DOHH2 (cell line): ENCODE measurements around the gene GFI1B.

ENCODE experiments used
- H3F3A ChIP-seq: fragments of 200-600 bp; sonication (generic), shearing (Covaris generic); 2 replicates; pipeline ENCODE4 v1.6.0; 2016; ENCODE audit warnings: antibody characterized with exemption, mild to moderate bottlenecking; ENCODE audit not compliant: control insufficient read depth, insufficient read depth
- H3K27ac ChIP-seq: fragments of 200-600 bp; sonication (generic); 2 replicates; pipeline ENCODE4 v1.5.1; 2014; ENCODE audit warnings: low read depth, mild to moderate bottlenecking, low read length, moderate library complexity
- H3K27me3 ChIP-seq: fragments of 200-600 bp; sonication (generic); 2 replicates; pipeline ENCODE4 v1.6.1; 2014; ENCODE audit warnings: mild to moderate bottlenecking, low read length, mixed read lengths; ENCODE audit not compliant: control insufficient read depth
- H3K36me3 ChIP-seq: fragments of 200-600 bp; sonication (generic); 2 replicates; pipeline ENCODE4 v1.6.1; 2014; ENCODE audit warnings: mild to moderate bottlenecking, low read length, moderate library complexity, mixed read lengths; ENCODE audit not compliant: control insufficient read depth
- H3K4me1 ChIP-seq: fragments of 200-600 bp; sonication (generic); 2 replicates; pipeline ENCODE4 v1.6.1; 2014; ENCODE audit warnings: mild to moderate bottlenecking, low read length, mixed read lengths; ENCODE audit not compliant: control insufficient read depth
- H3K4me2 ChIP-seq: fragments of 200-600 bp; sonication (generic); 2 replicates; pipeline ENCODE4 v1.6.0; 2014; ENCODE audit warnings: mild to moderate bottlenecking, low read length, moderate library complexity
- H3K4me3 ChIP-seq: fragments of 200-600 bp; sonication (generic); 2 replicates; pipeline ENCODE4 v1.5.1; 2014; ENCODE audit warnings: mild to moderate bottlenecking, low read length, mixed read lengths
- H3K79me2 ChIP-seq: fragments of 200-600 bp; sonication (generic); 2 replicates; pipeline ENCODE4 v1.6.1; 2014; ENCODE audit warnings: mild to moderate bottlenecking, low read length, mixed read lengths; ENCODE audit not compliant: control insufficient read depth
- H3K9me2 ChIP-seq: fragments of 200-600 bp; sonication (generic); replicated peaks from 2 replicates; pipeline ENCODE4 v1.6.1; 2014; ENCODE audit warnings: mild to moderate bottlenecking, low read length, mixed read lengths; ENCODE audit not compliant: control insufficient read depth
- H3K9me3 ChIP-seq: fragments of 200-600 bp; sonication (generic); 2 replicates; pipeline ENCODE4 v1.6.1; 2014; ENCODE audit warnings: antibody characterized with exemption, low read length, mixed read lengths; ENCODE audit not compliant: control insufficient read depth, insufficient read depth
- H4K20me1 ChIP-seq: fragments of 200-600 bp; sonication (generic); 2 replicates; pipeline ENCODE4 v1.6.0; 2014; ENCODE audit warnings: low read depth, mild to moderate bottlenecking, antibody characterized with exemption, low read length, moderate library complexity; ENCODE audit not compliant: control insufficient read depth, insufficient read depth
- CTCF ChIP-seq: fragments of 200-600 bp; sonication (generic); IDR thresholded peaks from one replicate; pipeline ENCODE4 v1.5.1; 2014; ENCODE audit warnings: antibody characterized with exemption, mild to moderate bottlenecking, low read depth, low read length; ENCODE audit not compliant: poor library complexity, severe bottlenecking
- EZH2phosphoT487 ChIP-seq: fragments of 200-600 bp; sonication (generic); IDR thresholded peaks from 2 replicates; pipeline ENCODE4 v1.6.1; 2017; ENCODE audit warnings: borderline replicate concordance, mild to moderate bottlenecking, antibody characterized with exemption, low read length, moderate library complexity, mixed read lengths

Gene GFI1B

GRCh38 chr9:132978451-132979131, at the start of gene GFI1B:
Gene GFI1B (plus strand): TSS chr9:132978694. CDS start chr9:132986679, 7,985 bp downstream.
- peaks cover 51% of the 10 kb centered on the region for H3K4me1 ChIP-seq
- peak within 1 kb of the TSS; percentile 64 for H3K4me2 ChIP-seq
- H3K9me2 ChIP-seq: no peaks in the 10 kb centered on the region
- TF ChIP-seq EZH2phosphoT487 (no peak), CTCF (no peak)
- H3K4me3 ChIP-seq: peak within 1 kb of the TSS; percentile 62
- H3K9me3 ChIP-seq: no peaks in the 10 kb centered on the region
- no peaks in the 10 kb centered on the region for H4K20me1 ChIP-seq
- H3K27me3 ChIP-seq: peaks cover 7% of the 10 kb centered on the region; the same call in 1 of the 2 replicates
- peaks cover 7% of the 10 kb centered on the region for H3F3A ChIP-seq
- H3K79me2 ChIP-seq: no peaks in the 10 kb centered on the region
- peak within 1 kb of the TSS; percentile 70 for H3K27ac ChIP-seq
- no peaks in the 10 kb centered on the region for H3K36me3 ChIP-seq

DNA sequence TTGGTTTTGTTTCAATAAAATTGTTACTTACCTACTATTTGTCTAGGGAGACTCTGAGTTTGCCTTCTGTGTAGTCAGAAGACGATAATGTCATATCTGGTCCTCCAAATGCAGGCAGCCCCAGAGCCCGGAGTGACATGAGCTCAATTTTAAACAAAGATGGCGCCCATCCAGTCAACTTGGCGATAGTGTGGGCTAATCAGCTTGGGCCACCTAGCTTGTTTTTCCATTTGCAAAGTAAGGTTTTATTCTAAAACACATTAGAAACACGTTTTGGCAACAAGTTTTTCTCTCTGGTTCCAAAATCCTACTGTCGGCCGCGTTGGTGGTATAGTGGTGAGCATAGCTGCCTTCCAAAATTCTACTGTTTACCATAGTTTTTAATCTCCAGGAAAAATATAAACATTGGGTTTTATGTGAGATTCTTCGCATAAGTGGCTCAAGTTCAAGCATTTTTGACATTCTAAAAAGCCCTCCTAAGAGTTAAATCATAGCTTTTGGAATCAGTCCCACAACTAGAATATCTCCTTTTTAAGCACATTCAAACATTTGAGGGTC, 47.2 kb upstream of the GFI1B start:
- peaks cover 52% of the 10 kb centered on the region for H3K79me2 ChIP-seq
- no peak overlapping the region for H3K4me2 ChIP-seq
- H3K27ac ChIP-seq: no peak overlapping the region
- no peak for TF ChIP-seq CTCF
- no peak for TF ChIP-seq EZH2phosphoT487
- no peaks in the 10 kb centered on the region for H3K9me3 ChIP-seq
- H3K9me2 ChIP-seq: no peaks in the 10 kb centered on the region
- H3F3A ChIP-seq: no peaks in the 10 kb centered on the region
- peaks cover 75% of the 10 kb centered on the region for H3K36me3 ChIP-seq
- peaks cover 3% of the 10 kb centered on the region for H4K20me1 ChIP-seq
- H3K27me3 ChIP-seq: no peaks in the 10 kb centered on the region
- H3K4me1 ChIP-seq: no peaks in the 10 kb centered on the region
- H3K4me3 ChIP-seq: no peak overlapping the region

- peaks cover 9% of the 10 kb centered on the region for H4K20me1 ChIP-seq
- H3K4me3 ChIP-seq: no peak overlapping the region
- H3K27me3 ChIP-seq: no peaks in the 10 kb centered on the region
- H3K9me2 ChIP-seq: no peaks in the 10 kb centered on the region
- H3K36me3 ChIP-seq: peaks cover 68% of the 10 kb centered on the region
- no peaks in the 10 kb centered on the region for H3F3A ChIP-seq
- TF ChIP-seq EZH2phosphoT487 (no peak), CTCF (no peak)
- no peak overlapping the region for H3K4me2 ChIP-seq
- no peaks in the 10 kb centered on the region for H3K9me3 ChIP-seq
- peaks cover 90% of the 10 kb centered on the region for H3K79me2 ChIP-seq
- no peak overlapping the region for H3K27ac ChIP-seq
- H3K4me1 ChIP-seq: peaks cover 17% of the 10 kb centered on the region
Observed at GRCh38 chr9:132935026-132935425, 43.5 kb upstream of the GFI1B start.
